Breast epithelium (tissue), 3 donors: ENCODE data around the gene PDHB.

Experiments used
- CTCF ChIP-seq, 3 donors: fragments of 450-650 bp; IDR thresholded peaks; one replicate each; pipeline ENCODE4 v1.5.1; 2016 to 2017; ENCODE audit warnings: antibody characterized with exemption in 3 of 3, mild to moderate bottlenecking in 3 of 3, moderate library complexity in 3 of 3
- POLR2A ChIP-seq: fragments of 450-650 bp; IDR thresholded peaks from one replicate; pipeline ENCODE4 v1.6.1; 2016; ENCODE audit warnings: antibody characterized with exemption, mild to moderate bottlenecking, moderate library complexity
- POLR2AphosphoS5 ChIP-seq, 3 donors: sonication (generic); formaldehyde crosslinking; IDR thresholded peaks; one replicate each; pipeline ENCODE4 v1.6.1; 2017; ENCODE audit warnings: antibody characterized with exemption in 3 of 3

GRCh38 chr3:58462829-58463180, 29.2 kb upstream of the PDHB start:
- TF ChIP-seq CTCF (IDR thresholded peaks at IDR 0.05) (no peak), POLR2A (no peak), POLR2AphosphoS5 (IDR thresholded peaks at IDR 0.05) (no peak)
